HG03135 (cell line): ENCODE measurements around the gene BTBD6.

Source experiments
- ATAC-seq: cut with Tn5 transposase; IDR thresholded peaks from one replicate; pipeline ENCODE4 v1.9.1; 2021; ENCODE audit warnings: mild to moderate bottlenecking, moderate library complexity; ENCODE audit not compliant: unreplicated experiment

Gene BTBD6

DNA sequence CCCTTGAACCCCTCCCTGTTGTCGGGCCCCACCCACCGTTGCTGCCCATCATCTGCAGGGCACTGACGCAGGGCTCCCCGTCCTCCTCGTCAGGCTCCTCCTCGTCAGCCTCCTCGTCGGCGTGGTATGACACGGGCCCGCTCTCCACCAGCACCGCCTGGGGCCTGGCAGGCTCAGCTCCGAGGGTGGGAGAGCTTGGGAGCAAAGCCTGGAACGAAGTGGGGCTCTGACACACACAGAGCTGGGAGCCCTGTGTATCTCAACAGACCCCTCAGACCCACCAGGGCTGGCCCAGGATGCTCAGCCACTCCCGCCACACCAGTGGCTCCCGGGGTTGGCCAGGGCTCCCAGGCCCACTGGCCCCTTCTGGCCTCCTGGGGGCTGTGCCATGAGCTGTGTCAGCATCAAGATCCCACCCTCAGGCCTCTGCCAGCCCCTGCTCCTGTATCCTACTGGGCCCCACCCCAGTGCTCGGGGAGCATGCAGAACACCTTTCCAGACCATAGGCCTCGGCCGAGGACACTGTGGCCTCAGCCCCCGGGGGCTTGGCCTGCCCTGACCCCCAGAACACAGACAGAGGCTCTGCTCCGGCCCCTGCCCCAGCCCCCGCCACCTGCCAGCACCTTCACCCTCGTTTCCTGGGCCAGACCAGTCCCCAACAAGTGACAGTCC lies 37.1 kb upstream of the BTBD6 start:
- ATAC-seq, result no peak

DNA sequence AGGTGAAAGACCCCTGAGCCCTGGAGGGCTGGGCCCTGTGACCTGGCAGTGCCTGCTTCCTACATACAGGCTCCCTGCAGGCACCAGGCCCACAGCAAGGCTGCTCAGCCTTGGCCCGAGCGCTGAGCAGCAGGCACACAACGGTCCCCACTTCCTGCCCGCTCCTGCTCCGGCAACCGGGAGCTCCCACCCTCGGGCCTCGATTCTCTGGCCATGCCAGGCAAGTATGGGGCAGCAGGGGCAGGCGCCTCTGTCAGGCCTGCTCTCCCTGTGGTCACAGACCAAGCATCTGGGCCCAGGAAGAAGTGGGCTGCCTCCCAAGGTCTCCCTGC lies 36.6 kb upstream of the BTBD6 start:
- no peak for ATAC-seq

- no peak for ATAC-seq
Measured at GRCh38 chr14:105212541-105213300, 35.6 kb upstream of the BTBD6 start.

- no peak for ATAC-seq
Measured at GRCh38 chr14:105213361-105213760, 35.0 kb upstream of the BTBD6 start.

DNA sequence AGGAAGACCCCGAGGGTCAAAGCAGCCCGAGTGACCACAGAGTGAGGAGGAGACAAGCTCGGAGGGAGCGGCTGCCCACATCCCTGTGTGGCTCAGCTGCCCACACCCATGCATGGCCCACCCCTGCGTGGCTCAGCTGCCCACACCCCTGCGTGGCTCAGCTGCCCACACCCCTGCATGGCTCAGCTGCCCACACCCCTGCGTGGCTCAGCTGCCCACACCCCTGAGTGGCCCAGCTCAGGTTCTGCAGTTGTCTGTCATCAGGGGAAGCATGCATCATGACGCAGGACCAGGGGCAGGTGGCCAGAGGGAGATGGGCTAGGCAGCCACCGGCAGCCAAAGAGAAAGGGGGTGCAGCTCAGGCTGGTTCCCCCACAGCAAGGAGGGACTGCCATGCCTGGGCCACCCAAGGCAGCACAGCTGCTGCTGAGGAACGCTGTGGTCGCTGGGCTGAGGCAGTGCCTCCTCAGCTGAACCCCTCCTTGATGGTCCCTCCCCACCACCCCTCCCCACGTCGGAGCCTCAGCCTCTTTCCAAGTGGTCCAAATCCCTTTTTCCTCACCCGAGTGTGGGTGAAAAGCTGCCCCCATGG lies 33.9 kb upstream of the BTBD6 start:
- ATAC-seq, result no peak

DNA sequence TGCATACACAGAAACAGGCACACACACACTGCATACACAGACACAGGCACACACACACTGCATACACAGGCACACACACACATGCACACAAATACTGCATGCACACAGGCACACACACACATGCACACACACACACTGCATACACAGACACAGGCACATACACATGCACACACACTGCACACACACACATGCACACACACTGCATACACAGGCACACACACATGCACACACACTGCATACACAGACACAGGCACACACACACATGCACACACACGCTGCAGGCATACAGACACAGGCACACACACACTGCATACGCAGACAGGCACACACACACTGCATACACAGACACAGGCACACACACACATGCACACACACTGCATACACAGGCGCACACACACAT lies 32.7 kb upstream of the BTBD6 start:
- no peak for ATAC-seq

DNA sequence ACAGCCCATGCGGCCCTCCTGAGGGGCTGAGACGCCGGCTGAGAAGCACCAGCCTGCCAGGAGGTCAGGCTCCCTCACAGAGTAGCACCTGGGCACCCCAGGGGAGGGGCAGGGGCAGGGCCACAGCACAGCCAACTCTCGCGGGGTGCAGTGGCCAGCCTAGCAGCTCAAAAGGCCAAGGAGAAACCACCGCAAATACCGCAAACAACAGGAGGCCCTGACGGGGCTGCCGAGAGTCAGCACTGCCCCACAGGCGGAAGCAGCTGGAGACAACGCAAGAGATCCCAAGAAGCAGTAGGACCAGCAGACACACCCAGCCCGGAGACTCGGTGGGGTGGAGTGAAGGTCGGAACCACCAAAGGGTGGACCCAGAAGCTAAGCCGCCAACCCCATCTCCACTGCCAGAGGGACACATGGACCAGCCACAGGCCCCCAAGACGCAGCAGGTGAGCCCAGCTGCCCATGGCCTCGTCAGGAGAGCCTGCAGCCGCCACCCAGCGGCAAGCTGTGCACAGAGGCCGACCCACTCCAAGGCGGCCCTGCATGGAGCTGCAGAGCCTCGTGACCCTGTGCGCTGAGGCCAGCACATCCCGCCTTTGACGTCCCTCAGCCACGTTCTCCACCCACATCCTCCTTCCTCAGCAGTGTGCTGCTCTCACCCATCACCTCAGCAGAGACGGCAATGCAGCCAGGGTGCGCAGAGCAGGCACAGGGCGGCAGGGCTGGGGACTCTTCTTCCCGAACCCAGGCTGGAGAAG lies 31.7 kb upstream of the BTBD6 start:
- no peak for ATAC-seq

DNA sequence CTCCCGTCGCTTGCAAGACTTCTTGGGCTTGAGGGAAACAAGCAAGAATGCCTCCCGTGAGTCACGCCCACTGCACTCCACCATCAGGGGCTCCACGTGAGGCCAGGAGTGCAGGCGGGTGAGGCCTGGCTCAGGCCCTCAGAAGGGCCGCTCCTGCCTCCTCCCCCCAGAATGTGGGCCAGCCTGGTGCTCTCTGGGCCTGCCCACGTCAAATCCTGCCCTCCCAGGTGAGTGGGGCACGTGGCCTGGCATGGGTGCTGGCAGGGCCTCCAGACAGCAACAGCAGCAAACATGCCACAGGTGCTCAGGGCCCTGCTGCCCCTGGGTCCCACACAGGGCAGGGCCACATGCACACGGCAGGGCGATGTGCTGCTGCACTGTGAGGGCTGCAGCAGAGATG lies 30.6 kb upstream of the BTBD6 start:
- ATAC-seq, result no peak

- no peak for ATAC-seq
Measured at GRCh38 chr14:105218611-105219010, 29.7 kb upstream of the BTBD6 start.

DNA sequence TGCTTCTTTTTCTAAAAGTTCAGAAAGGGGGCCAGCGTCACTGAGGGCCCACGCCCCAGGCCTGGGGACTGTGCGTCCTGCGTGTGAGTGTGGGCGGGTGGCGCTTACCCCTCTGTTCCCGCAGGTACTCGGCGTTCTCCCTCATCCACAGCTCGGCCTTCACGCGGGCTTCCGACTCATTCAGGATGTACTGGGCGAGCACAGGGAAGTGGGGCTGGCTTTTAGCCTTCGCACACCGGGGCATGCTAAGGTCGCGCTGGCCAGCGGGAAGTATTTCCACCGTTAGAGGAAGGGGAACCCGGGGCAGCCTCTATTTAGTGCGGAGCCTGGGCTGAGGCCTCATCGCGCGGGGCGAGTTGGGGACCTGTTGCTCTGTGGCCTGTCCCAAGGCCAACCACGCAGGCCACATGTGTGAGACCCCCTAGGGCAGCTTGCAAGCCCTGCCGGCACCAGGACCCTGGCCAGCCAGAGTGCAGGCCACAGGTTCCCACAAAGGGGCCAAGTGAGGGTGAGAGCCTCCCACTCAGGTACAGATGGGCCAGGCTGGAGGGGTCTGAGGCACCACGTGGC lies 29.2 kb upstream of the BTBD6 start:
- no peak for ATAC-seq

DNA sequence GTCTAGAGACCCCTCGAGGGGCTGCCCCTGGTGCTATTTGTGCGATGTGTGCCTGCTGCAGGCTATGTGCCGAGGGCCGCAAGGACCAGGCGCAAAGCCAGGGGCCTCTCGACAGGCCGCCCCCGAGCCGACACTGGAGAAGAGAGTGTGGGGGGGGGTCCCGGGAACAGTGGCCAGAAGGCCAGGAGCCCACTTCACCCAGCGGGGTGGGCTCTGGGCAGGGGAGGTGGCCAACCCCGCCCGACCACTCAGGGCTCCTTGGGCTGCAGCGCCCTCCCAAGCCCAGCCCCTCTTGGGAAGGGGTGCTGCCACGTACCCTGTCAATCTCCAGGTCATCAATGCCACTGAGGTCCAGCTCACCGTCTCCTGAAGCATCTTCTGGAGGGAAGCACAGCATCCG lies 28.6 kb upstream of the BTBD6 start:
- no peak for ATAC-seq

GRCh38 chr14:105220699-105221597 lies 27.4 kb upstream of the BTBD6 start:
- ATAC-seq, result no peak

DNA sequence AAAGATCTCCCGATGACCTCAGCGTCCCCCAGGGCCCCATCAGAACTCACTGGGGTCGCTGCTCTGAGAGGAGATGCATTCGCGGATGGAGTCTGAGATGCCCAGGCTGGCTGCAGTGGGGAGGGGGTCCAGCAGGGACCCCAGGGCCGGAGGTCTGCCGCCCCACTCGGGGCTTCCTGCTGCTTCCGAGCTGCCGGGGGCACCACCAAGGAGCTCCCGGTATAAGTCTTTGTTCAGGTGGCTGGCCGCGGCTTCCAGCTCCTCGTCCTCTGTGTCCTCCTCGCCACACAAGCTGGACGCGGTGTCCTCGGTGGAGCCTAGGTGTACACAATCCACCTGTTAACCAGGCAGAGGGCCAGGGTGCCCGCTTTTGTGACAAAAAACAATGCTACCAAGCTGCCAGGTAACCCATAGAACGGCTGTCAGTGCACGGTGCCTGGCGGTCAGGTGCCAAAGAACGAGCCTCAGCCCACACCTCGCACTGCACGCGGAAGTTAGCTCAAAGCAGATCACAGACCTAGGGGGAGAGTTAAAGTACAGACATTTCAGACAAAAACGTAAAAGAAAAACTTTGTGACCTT lies 26.6 kb upstream of the BTBD6 start:
- no peak for ATAC-seq

DNA sequence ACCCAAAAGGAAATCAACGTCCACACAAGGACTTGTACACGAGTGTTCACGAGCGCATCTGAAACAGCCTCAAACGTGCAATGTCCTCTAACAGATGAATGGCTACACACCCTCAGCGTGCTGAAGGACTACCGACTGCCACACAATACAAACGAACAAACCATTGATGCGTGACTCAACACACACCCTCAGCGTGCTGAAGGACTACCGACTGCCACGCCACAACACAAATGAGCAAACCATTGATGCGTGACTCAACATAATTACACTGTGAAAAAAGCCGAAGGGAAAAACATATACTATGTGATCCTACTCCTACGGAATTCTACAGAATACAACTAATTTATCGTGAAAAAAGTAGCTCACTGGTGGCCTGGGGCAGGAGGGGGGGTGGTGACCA lies 25.1 kb upstream of the BTBD6 start:
- no peak for ATAC-seq

- ATAC-seq, result no peak
Measured at GRCh38 chr14:105223770-105224544, 24.4 kb upstream of the BTBD6 start.

- ATAC-seq, result no peak
Measured at GRCh38 chr14:105224845-105225570, 23.3 kb upstream of the BTBD6 start.

GRCh38 chr14:105226198-105226597 lies 22.1 kb upstream of the BTBD6 start:
- no peak for ATAC-seq

- ATAC-seq, result no peak
Measured at GRCh38 chr14:105227346-105227745, 21.0 kb upstream of the BTBD6 start.

DNA sequence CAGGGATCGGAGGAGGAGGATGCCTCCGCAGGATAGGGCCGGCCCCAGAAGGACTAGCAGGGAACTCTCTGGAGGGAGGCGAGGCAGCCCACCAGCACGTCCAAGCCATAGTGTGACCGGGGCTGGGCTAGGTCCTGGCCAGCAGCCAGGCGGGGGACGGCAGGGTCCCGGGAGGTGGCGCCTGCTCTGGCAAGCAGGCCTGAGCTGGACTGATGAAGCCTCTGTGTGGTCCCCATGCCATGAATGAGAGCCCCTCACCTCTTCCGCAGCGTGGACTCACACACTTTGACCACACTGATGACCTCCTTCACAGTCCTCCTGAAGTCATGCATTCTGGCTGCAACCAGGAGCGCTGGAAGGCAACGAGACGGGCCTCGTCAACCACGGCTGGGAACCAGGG lies 19.8 kb upstream of the BTBD6 start:
- no peak for ATAC-seq
